DOHH2 (cell line): ENCODE data around the gene PPP1R7.

Experiments
- H3F3A ChIP-seq: fragments of 200-600 bp; sonication (generic), shearing (Covaris generic); 2 replicates; pipeline ENCODE4 v1.6.0; 2016; ENCODE audit warnings: antibody characterized with exemption, mild to moderate bottlenecking; ENCODE audit not compliant: control insufficient read depth, insufficient read depth
- H3K27ac ChIP-seq: fragments of 200-600 bp; sonication (generic); 2 replicates; pipeline ENCODE4 v1.5.1; 2014; ENCODE audit warnings: low read depth, mild to moderate bottlenecking, low read length, moderate library complexity
- H3K27me3 ChIP-seq: fragments of 200-600 bp; sonication (generic); 2 replicates; pipeline ENCODE4 v1.6.1; 2014; ENCODE audit warnings: mild to moderate bottlenecking, low read length, mixed read lengths; ENCODE audit not compliant: control insufficient read depth
- H3K36me3 ChIP-seq: fragments of 200-600 bp; sonication (generic); 2 replicates; pipeline ENCODE4 v1.6.1; 2014; ENCODE audit warnings: mild to moderate bottlenecking, low read length, moderate library complexity, mixed read lengths; ENCODE audit not compliant: control insufficient read depth
- H3K4me1 ChIP-seq: fragments of 200-600 bp; sonication (generic); 2 replicates; pipeline ENCODE4 v1.6.1; 2014; ENCODE audit warnings: mild to moderate bottlenecking, low read length, mixed read lengths; ENCODE audit not compliant: control insufficient read depth
- H3K4me2 ChIP-seq: fragments of 200-600 bp; sonication (generic); 2 replicates; pipeline ENCODE4 v1.6.0; 2014; ENCODE audit warnings: mild to moderate bottlenecking, low read length, moderate library complexity
- H3K4me3 ChIP-seq: fragments of 200-600 bp; sonication (generic); 2 replicates; pipeline ENCODE4 v1.5.1; 2014; ENCODE audit warnings: mild to moderate bottlenecking, low read length, mixed read lengths
- H3K79me2 ChIP-seq: fragments of 200-600 bp; sonication (generic); 2 replicates; pipeline ENCODE4 v1.6.1; 2014; ENCODE audit warnings: mild to moderate bottlenecking, low read length, mixed read lengths; ENCODE audit not compliant: control insufficient read depth
- H3K9me2 ChIP-seq: fragments of 200-600 bp; sonication (generic); replicated peaks from 2 replicates; pipeline ENCODE4 v1.6.1; 2014; ENCODE audit warnings: mild to moderate bottlenecking, low read length, mixed read lengths; ENCODE audit not compliant: control insufficient read depth
- H3K9me3 ChIP-seq: fragments of 200-600 bp; sonication (generic); 2 replicates; pipeline ENCODE4 v1.6.1; 2014; ENCODE audit warnings: antibody characterized with exemption, low read length, mixed read lengths; ENCODE audit not compliant: control insufficient read depth, insufficient read depth
- H4K20me1 ChIP-seq: fragments of 200-600 bp; sonication (generic); 2 replicates; pipeline ENCODE4 v1.6.0; 2014; ENCODE audit warnings: low read depth, mild to moderate bottlenecking, antibody characterized with exemption, low read length, moderate library complexity; ENCODE audit not compliant: control insufficient read depth, insufficient read depth
- EZH2phosphoT487 ChIP-seq: fragments of 200-600 bp; sonication (generic); IDR thresholded peaks from 2 replicates; pipeline ENCODE4 v1.6.1; 2017; ENCODE audit warnings: borderline replicate concordance, mild to moderate bottlenecking, antibody characterized with exemption, low read length, moderate library complexity, mixed read lengths
- TF ChIP-seq, protein P1 (sequence below): fragments of 200-600 bp; sonication (generic); IDR thresholded peaks from one replicate; pipeline ENCODE4 v1.5.1; 2014; ENCODE audit warnings: antibody characterized with exemption, mild to moderate bottlenecking, low read depth, low read length; ENCODE audit not compliant: poor library complexity, severe bottlenecking

PPP1R7 gene

DNA sequence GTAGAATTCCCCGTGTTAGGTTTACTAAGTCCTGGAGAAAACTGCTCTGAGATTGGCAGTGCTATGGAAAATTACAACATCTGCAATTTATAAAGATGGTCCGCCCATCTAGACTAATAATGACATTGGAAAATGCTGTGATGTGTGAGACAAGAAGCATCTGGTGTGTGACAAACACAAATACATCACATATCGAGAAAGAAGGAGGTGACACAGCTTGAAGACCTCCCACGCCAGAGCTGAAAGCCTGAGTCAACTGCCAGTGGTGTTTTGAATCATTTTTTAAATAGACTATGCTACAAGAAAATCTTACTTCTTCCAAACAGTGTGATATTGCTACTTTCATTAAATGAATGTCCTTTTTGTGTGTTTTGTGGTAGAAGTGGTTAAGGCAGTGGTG is 29.6 kb downstream of the PPP1R7 start:
- H3K4me3 ChIP-seq, result no peak overlapping the region
- no peak overlapping the region for H3K4me2 ChIP-seq
- H3K27me3 ChIP-seq, result no peaks in the 10 kb centered on the region
- H4K20me1 ChIP-seq, result no peaks in the 10 kb centered on the region
- no peaks in the 10 kb centered on the region for H3K4me1 ChIP-seq
- no peaks in the 10 kb centered on the region for H3K79me2 ChIP-seq
- peaks cover 20% of the 10 kb centered on the region; the same call in 1 of the 2 replicates for H3K36me3 ChIP-seq
- H3K27ac ChIP-seq, result no peak overlapping the region
- no peak for TF ChIP-seq EZH2phosphoT487
- TF ChIP-seq, protein P1, sequence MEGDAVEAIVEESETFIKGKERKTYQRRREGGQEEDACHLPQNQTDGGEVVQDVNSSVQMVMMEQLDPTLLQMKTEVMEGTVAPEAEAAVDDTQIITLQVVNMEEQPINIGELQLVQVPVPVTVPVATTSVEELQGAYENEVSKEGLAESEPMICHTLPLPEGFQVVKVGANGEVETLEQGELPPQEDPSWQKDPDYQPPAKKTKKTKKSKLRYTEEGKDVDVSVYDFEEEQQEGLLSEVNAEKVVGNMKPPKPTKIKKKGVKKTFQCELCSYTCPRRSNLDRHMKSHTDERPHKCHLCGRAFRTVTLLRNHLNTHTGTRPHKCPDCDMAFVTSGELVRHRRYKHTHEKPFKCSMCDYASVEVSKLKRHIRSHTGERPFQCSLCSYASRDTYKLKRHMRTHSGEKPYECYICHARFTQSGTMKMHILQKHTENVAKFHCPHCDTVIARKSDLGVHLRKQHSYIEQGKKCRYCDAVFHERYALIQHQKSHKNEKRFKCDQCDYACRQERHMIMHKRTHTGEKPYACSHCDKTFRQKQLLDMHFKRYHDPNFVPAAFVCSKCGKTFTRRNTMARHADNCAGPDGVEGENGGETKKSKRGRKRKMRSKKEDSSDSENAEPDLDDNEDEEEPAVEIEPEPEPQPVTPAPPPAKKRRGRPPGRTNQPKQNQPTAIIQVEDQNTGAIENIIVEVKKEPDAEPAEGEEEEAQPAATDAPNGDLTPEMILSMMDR, result no peak
- H3K9me3 ChIP-seq, result no peaks in the 10 kb centered on the region
- no peaks in the 10 kb centered on the region for H3K9me2 ChIP-seq
- H3F3A ChIP-seq, result no peaks in the 10 kb centered on the region

DNA sequence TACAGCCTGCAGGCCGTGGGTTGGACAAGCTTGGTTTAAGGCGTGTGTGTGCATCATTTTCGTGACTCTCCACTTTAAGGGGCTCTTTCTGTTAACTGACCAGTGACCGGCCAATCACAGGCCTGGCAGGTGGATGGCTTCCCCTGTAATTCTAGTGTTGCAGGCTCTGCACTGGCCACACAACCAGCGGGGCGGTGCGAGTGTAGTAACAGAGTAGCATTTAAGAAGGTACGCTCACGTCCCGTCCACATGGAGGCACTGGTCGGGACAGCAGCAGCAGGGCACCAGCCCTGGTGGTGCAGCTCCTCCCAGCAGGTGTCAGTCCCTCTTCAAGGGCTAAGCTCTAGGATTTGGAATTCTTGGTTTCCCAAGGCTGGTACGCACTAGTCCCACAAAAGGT is 30.2 kb downstream of the PPP1R7 start:
- Histone ChIP-seq H3K9me2 (no peaks in the 10 kb centered on the region), H3K36me3 (peaks cover 16% of the 10 kb centered on the region; the same call in 1 of the 2 replicates), H3K9me3 (no peaks in the 10 kb centered on the region), H3K4me2 (no peak overlapping the region), H3K27me3 (no peaks in the 10 kb centered on the region), H3K4me1 (no peaks in the 10 kb centered on the region), H3F3A (no peaks in the 10 kb centered on the region), H3K27ac (no peak overlapping the region), H4K20me1 (no peaks in the 10 kb centered on the region), H3K4me3 (no peak overlapping the region), H3K79me2 (no peaks in the 10 kb centered on the region)
- TF ChIP-seq, protein P1, result no peak
- no peak for TF ChIP-seq EZH2phosphoT487

DNA sequence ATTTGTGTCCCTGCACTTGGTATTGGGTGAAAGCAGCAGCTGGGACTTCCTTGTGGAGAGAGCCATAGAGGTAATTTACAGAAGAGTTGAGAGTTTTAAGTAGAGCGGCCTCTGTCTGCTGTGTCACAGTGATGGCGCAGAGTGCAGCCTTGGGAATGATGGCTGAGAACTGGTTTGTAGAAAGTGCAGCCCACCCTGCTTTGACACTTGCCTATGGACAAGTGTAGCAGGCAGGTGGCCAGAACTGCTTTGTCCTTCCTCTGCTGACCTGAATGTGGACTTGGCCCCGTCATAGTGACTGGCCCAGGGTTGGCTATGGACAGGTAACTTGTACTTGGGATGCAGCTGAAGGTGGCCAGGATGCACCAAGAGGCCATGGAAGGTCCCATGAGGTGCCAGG is 31.9 kb downstream of the PPP1R7 start:
- no peak for TF ChIP-seq EZH2phosphoT487
- TF ChIP-seq, protein P1, result no peak
- no peak overlapping the region for H3K4me3 ChIP-seq
- no peaks in the 10 kb centered on the region for H3F3A ChIP-seq
- no peak overlapping the region for H3K4me2 ChIP-seq
- H3K36me3 ChIP-seq, result peaks cover 16% of the 10 kb centered on the region; the same call in 1 of the 2 replicates
- no peaks in the 10 kb centered on the region for H3K9me2 ChIP-seq
- H3K27me3 ChIP-seq, result no peaks in the 10 kb centered on the region
- H4K20me1 ChIP-seq, result no peaks in the 10 kb centered on the region
- no peak overlapping the region for H3K27ac ChIP-seq
- no peaks in the 10 kb centered on the region for H3K9me3 ChIP-seq
- no peaks in the 10 kb centered on the region for H3K79me2 ChIP-seq
- no peaks in the 10 kb centered on the region for H3K4me1 ChIP-seq
